GM18508 (cell line): ENCODE measurements around the gene DHTKD1.
"Not testable (repeated sequence)": the region's sequence is repeated elsewhere in the genome, so short reads cannot be mapped to it uniquely, and the experiment has no call there.

Experiments used
- ATAC-seq: cut with Tn5 transposase; IDR thresholded peaks from one replicate; pipeline ENCODE4 v1.9.1; 2021; ENCODE audit warnings: moderate number of reproducible peaks; ENCODE audit not compliant: insufficient read depth, unreplicated experiment

DHTKD1 gene

GRCh38 chr10:12062754-12063482, 5.8 kb upstream of the DHTKD1 start:
- ATAC-seq = no peak

DNA sequence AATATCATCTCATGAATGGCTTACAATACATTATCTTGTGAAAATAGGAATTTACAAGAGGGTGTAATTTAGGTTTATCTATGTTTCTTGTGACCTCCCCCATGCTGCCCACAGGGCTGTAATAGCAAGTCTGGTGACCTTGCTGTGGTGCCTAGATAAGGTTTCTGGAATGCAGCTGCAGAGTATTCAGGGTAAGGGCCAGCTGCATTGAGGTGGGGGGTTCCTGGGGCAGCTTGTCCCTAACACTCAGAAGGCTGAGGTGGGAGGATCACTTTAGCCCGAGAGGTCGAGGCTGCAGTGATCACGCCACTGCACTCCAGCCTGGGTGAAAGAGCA, 5.3 kb upstream of the DHTKD1 start:
- ATAC-seq = no peak

DNA sequence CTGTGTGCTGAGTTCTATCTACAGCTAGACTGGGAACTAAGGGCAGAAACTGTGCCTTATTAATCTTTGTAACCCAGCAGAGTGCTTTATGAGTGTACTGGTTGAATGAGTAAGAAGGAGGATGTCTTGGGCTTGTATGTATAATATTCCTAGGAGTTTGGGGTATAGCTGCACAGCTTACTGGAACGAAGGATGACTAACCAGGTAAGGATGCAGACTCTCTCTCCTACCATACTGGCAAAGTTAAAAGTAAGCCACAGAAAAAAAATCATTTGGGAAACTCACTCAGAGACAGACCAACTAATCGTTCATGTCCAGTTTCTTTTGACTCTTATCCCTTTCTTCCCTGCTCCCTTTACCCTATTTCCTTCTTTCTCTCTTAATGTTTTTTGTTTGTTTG, 1.4 kb upstream of the DHTKD1 start:
- ATAC-seq = no peak

DNA sequence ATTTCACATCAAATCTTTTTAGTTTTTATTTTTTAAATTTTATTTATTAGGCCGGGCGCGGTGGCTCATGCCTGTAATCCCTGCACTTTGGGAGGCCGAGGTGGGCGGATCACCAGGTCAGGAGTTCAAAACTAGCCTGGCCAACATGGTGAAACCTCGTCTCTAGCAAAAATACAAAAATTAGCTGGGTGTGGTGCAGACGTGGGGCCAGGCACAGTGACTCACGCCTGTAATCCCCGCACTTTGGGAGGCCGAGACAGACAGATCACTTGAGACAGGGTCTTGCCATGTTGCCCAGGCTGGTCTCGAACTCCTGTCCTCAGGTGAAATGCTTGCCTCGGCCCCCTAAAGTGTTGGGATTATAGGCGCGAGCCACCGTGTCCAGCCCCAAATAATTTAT, 2.7 kb downstream of the DHTKD1 start:
- ATAC-seq = not testable (repeated sequence)

GRCh38 chr10:12073526-12073925, 4.8 kb downstream of the DHTKD1 start:
- ATAC-seq = no peak

DNA sequence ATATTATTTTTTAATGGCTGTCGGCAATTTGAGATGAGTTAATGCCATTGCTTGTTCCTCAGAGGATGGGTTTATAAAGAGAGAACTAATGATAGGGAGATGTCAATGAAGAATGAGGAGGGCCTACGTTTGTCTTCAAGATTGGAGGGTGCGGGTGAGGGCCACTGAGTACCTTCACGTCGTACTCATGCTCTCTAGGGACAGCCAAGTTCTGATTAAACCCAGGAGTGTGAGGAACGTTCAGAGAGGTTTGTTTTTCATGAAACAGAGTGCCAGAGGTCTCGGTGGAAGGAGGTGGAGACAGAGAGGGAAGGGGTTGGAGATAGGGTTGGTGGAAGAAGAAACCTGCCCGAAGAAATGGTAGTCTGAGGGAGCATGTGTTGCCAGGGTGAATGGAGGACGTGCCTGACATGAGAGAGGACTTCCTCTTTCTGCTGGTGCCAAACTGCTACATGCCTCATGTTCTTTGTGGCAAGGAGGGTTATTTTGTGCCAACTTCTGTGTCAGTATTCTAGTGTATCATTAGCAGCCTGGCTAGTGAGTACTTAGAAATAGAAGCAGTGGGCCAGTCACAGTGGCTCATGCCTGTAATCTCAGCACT, 8.9 kb downstream of the DHTKD1 start:
- no peak for ATAC-seq

DNA sequence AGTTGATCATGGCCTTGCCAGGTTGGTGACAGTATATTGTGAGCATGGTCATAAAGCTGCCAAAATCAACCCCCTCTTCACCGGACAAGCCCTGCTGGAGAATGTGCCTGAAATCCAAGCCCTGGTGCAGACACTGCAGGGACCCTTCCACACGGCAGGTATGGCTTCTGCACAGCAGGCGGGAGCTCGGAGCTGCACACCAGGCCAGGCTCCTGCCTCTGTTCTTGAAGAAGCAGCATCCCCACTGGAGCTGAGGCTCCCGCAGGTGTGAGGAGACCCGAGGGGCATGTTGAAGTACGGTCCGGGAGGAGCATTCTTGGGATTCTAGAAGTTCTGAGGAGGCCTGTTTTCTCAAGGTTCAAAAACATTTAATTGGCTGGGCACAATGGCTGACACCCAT, 12.7 kb downstream of the DHTKD1 start:
- ATAC-seq = no peak

DNA sequence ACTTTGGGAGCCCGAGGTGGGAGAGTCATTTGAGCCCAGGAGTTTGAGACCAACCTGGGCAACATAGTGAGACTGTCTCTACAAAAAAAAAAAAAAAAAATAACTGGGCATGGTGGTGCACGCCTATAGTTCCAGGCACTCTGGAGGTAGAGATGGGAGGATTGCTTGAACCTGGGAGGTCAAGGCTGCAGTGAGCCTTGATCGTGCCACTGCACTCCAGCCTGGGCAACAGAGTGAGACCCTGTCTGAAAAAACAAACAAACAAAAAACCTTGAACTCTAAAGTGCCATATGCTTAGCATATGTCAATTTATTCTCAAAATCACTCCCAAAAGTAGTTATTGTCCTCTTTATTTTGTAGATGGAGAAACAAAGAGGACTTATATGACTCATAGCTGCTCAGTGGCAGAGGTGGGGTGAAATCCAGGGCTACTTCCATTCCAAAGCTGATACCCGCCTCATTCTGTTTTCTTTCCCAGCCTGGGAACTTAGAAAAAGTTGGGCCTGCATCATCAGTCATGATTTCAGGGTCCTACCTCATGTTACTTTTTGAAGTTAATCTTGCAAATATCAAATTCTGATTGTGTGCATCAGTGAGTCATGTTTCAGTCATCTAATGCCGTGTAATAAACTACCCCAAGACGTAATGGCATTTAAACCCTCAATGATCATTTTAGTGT, 13.3 kb downstream of the DHTKD1 start:
- ATAC-seq = no peak

- no peak for ATAC-seq
These were observed 20.2 kb downstream of the DHTKD1 start for GRCh38 chr10:12088919-12089318.

DNA sequence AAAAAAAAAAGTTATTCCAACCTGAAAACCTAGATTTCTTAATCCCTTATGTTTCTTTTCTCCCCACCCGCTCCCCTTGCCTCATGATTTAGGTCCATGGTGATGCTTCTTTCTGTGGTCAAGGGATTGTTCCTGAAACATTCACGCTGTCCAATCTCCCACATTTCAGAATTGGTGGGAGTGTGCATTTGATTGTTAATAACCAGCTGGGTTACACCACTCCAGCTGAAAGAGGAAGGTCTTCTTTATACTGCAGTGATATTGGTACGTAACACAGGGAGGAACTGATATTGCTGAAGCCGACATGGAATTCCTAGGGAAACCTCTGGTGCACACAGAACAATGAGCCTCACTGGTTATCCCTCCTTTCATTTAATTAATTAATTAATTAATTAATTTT, 22.7 kb downstream of the DHTKD1 start:
- ATAC-seq = no peak

GRCh38 chr10:12097361-12097760, 28.6 kb downstream of the DHTKD1 start:
- not testable (repeated sequence) for ATAC-seq

GRCh38 chr10:12097791-12098190, 29.0 kb downstream of the DHTKD1 start:
- no peak for ATAC-seq

DNA sequence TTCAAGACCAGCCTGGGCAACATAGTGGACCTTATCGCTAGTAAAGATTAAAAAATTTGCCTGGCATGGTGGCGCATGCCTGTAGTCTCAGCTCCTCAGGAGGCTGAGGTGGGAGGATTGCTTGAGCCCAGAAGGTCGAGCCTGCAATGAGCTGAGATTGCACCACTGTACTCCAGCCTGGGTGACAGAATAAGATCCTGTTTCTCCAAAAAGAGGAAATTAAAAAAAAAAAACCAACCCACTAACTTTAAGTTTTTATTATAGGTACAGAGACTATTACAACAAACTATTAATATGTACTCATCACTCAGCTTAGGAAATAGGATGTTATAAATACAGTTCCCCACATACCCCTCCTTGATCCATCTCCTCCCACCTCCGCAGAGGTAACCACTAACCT, 30.2 kb downstream of the DHTKD1 start:
- ATAC-seq = no peak

GRCh38 chr10:12103802-12104201, 35.0 kb downstream of the DHTKD1 start:
- ATAC-seq = no peak

GRCh38 chr10:12107781-12108180, 39.0 kb downstream of the DHTKD1 start:
- ATAC-seq = no peak

DNA sequence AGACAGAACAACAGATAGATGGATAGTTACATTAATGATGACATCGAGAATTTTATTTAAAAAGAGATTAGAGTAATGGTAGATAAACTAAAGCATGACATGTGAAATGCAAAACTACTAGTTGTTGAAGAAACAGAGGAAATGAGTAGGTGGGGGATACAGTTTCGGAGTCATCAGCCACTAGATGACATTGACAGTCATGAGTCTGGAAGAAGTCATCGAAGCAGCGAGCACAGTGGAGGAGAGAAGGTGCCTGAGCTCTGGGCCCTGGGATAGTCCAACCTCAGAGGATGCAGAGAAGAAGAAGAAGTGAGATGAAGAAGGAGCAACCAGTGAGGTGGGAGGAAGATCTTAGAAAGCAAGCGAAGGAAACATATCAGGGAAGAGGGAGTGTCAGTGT, 40.5 kb downstream of the DHTKD1 start:
- ATAC-seq = no peak

GRCh38 chr10:12111528-12111927, 42.8 kb downstream of the DHTKD1 start:
- no peak for ATAC-seq

GRCh38 chr10:12113627-12114026, 44.9 kb downstream of the DHTKD1 start:
- ATAC-seq = no peak

- no peak for ATAC-seq
These were observed 52.9 kb downstream of the DHTKD1 start for GRCh38 chr10:12121673-12122072.

- ATAC-seq = peak; percentile 47
These were observed 60.7 kb downstream of the DHTKD1 start, which contains the start of gene SEC61A2 for GRCh38 chr10:12129222-12130111. Gene SEC61A2 (plus strand): TSS chr10:12129677. CDS start chr10:12129788, 111 bp downstream.
